ENCODE results near the gene KRTAP5-9.
"Not testable (repeated sequence)": the region's sequence is repeated elsewhere in the genome, so short reads cannot be mapped to it uniquely, and the experiment has no call there.

Gene KRTAP5-9

GRCh38 chr11:71548120-71548519 is at the start of gene KRTAP5-9:
KRTAP5-9 (plus strand) TSS chr11:71548420; CDS start chr11:71548658, 238 bp downstream.
- DNase-seq: no peak

GRCh38 chr11:71499125-71499524 is 49.1 kb upstream of the KRTAP5-9 start:
- no peak for DNase-seq

GRCh38 chr11:71499546-71499945 is 48.7 kb upstream of the KRTAP5-9 start:
- no peak for DNase-seq

GRCh38 chr11:71500601-71501021 is 47.6 kb upstream of the KRTAP5-9 start:
- no peak for DNase-seq

GRCh38 chr11:71501071-71501985 is 46.9 kb upstream of the KRTAP5-9 start:
- no peak for DNase-seq

GRCh38 chr11:71502026-71502425 is 46.2 kb upstream of the KRTAP5-9 start:
- no peak for DNase-seq

GRCh38 chr11:71502871-71503435 is 45.3 kb upstream of the KRTAP5-9 start:
- DNase-seq: no peak

- no peak for DNase-seq
These were observed 43.7 kb upstream of the KRTAP5-9 start for GRCh38 chr11:71504531-71504930.

- DNase-seq: no peak
These were observed 43.2 kb upstream of the KRTAP5-9 start for GRCh38 chr11:71505001-71505400.

GRCh38 chr11:71505781-71506180 is 42.4 kb upstream of the KRTAP5-9 start:
- no peak for DNase-seq

GRCh38 chr11:71507102-71507501 is 41.1 kb upstream of the KRTAP5-9 start:
- no peak for DNase-seq

- DNase-seq: no peak
These were observed 29.4 kb upstream of the KRTAP5-9 start for GRCh38 chr11:71518506-71519471.

- DNase-seq: no peak
These were observed 28.7 kb upstream of the KRTAP5-9 start for GRCh38 chr11:71519546-71519945.

- DNase-seq: no peak
These were observed 22.9 kb upstream of the KRTAP5-9 start for GRCh38 chr11:71525188-71525937.

- DNase-seq: no peak
These were observed 22.2 kb upstream of the KRTAP5-9 start for GRCh38 chr11:71525938-71526495.

- DNase-seq: not testable (repeated sequence)
These were observed 21.2 kb upstream of the KRTAP5-9 start, which contains the start of gene KRTAP5-7 for GRCh38 chr11:71526796-71527575. KRTAP5-7 (plus strand) TSS chr11:71527267; CDS start chr11:71527301, 34 bp downstream.

- no peak for DNase-seq
These were observed 20.5 kb upstream of the KRTAP5-9 start for GRCh38 chr11:71527576-71528210.

GRCh38 chr11:71530602-71531001 is 17.6 kb upstream of the KRTAP5-9 start:
- DNase-seq: no peak

- no peak for DNase-seq
These were observed 16.1 kb upstream of the KRTAP5-9 start for GRCh38 chr11:71532036-71532610.
